ENCODE data around the gene CDK9. TPM values are rescaled to one million over a fixed set of nuclear protein-coding genes. Genes with fewer than 3 reads are reported as not detected.

Gene CDK9
- total RNA-seq, 2 experiments from 2014 or later: 80.0 to 136 TPM

DNA sequence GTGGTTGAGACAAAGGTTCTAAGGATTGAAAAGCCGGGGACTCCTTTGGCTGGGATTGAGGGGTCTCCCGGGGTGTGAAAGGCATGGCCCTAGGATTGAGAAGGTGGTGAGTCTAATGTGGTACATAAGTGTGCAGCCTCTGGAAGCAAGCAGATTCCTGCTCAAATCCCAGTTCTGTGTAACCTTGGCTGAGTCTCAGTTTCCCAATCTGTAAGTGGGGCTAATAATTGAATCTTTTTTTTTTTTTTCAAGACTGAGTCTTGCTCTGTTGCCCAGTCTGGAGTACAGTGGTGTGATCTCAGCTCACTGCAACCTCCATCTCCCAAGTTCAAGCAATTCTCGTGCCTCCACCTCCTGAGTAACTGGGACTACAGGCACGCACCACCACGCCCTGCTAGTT, 13.2 kb upstream of the CDK9 start:
- no peak overlapping the region for H2AFZ ChIP-seq (ENCODE audit: low read length)
- H3K27ac ChIP-seq (ENCODE audit: low read depth, low read length, poor library complexity, severe bottlenecking): peak overlapping the region; percentile 27
- peaks cover 55% of the 10 kb centered on the region for H3K36me3 ChIP-seq (ENCODE audit: insufficient read depth, low read length)
- TF ChIP-seq EZH2phosphoT487 (IDR thresholded peaks at IDR 0.05; ENCODE audit: borderline replicate concordance, low read depth, low read length): no peak
- TF ChIP-seq, protein P1, sequence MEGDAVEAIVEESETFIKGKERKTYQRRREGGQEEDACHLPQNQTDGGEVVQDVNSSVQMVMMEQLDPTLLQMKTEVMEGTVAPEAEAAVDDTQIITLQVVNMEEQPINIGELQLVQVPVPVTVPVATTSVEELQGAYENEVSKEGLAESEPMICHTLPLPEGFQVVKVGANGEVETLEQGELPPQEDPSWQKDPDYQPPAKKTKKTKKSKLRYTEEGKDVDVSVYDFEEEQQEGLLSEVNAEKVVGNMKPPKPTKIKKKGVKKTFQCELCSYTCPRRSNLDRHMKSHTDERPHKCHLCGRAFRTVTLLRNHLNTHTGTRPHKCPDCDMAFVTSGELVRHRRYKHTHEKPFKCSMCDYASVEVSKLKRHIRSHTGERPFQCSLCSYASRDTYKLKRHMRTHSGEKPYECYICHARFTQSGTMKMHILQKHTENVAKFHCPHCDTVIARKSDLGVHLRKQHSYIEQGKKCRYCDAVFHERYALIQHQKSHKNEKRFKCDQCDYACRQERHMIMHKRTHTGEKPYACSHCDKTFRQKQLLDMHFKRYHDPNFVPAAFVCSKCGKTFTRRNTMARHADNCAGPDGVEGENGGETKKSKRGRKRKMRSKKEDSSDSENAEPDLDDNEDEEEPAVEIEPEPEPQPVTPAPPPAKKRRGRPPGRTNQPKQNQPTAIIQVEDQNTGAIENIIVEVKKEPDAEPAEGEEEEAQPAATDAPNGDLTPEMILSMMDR (conservative IDR thresholded peaks at IDR 0.05; ENCODE audit: low read length): no peak
- no peak for DNase-seq (ENCODE audit: low spot score)
- no peak overlapping the region for H3K4me2 ChIP-seq (ENCODE audit: low read length)
- peaks cover 43% of the 10 kb centered on the region for H3K79me2 ChIP-seq (ENCODE audit: insufficient read depth, low read depth, low read length)
- peaks cover 68% of the 10 kb centered on the region for H3K4me1 ChIP-seq (ENCODE audit: insufficient read depth, low read length, poor library complexity, severe bottlenecking)
- intact Hi-C loops (cut with micrococcal nuclease; ENCODE audit: unreplicated experiment): no loop called here
- no peaks in the 10 kb centered on the region for H3K9me3 ChIP-seq (ENCODE audit: low read length)
- ChIA-PET POLR2A (no interaction called here), CTCF (ENCODE audit: unreplicated experiment) (no interaction called here)
- no peak overlapping the region for H3K4me3 ChIP-seq (ENCODE audit: low read depth, low read length, poor library complexity, severe bottlenecking)
- no TSS peak for BruUV-seq (replicated peaks)
- 0 out of 2 replicates have a peak, but pooled peaks cover 6% of the 10 kb centered on the region for H4K20me1 ChIP-seq (ENCODE audit: insufficient read depth, low read length)
- no peaks in the 10 kb centered on the region for H3K9me2 ChIP-seq (ENCODE audit: insufficient read depth, low read length)

DNA sequence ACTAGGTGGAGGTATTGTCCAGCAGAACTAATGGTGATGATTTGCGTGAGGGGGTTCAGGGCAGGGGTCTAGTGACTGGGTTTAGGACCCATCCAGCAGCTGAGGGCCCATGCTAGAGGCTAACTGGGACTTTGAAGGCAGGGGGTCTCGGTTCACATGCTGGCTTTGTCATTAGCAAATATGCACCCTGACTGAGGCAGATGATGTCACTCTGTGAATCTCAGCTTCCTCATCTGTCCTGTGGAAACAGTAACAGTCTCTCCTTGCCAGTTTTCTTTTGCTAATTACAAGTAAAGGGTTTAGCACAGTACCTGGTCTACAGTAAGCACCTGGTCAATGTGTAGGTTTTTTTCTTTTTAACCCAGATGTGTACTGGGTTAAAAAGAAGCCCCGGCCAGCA, 12.6 kb upstream of the CDK9 start:
- TSS peak; percentile 33 for BruUV-seq (replicated peaks)
- Histone ChIP-seq H3K9me3 (ENCODE audit: low read length) (no peaks in the 10 kb centered on the region), H4K20me1 (ENCODE audit: insufficient read depth, low read length) (0 out of 2 replicates have a peak, but pooled peaks cover 6% of the 10 kb centered on the region), H3K4me3 (ENCODE audit: low read depth, low read length, poor library complexity, severe bottlenecking) (no peak overlapping the region), H3K36me3 (ENCODE audit: insufficient read depth, low read length) (peaks cover 49% of the 10 kb centered on the region), H2AFZ (ENCODE audit: low read length) (no peak overlapping the region), H3K79me2 (ENCODE audit: insufficient read depth, low read depth, low read length) (peaks cover 48% of the 10 kb centered on the region), H3K4me1 (ENCODE audit: insufficient read depth, low read length, poor library complexity, severe bottlenecking) (peaks cover 61% of the 10 kb centered on the region), H3K9me2 (ENCODE audit: insufficient read depth, low read length) (no peaks in the 10 kb centered on the region), H3K27ac (ENCODE audit: low read depth, low read length, poor library complexity, severe bottlenecking) (peak overlapping the region; percentile 27), H3K4me2 (ENCODE audit: low read length) (no peak overlapping the region)
- CTCF ChIA-PET (ENCODE audit: unreplicated experiment): no interaction called here
- TF ChIP-seq, protein P1 (conservative IDR thresholded peaks at IDR 0.05; ENCODE audit: low read length): no peak
- no peak for TF ChIP-seq EZH2phosphoT487 (IDR thresholded peaks at IDR 0.05; ENCODE audit: borderline replicate concordance, low read depth, low read length)
- no peak for DNase-seq (ENCODE audit: low spot score)
- intact Hi-C loops (cut with micrococcal nuclease; ENCODE audit: unreplicated experiment): no loop called here
- POLR2A ChIA-PET: no interaction called here

DNA sequence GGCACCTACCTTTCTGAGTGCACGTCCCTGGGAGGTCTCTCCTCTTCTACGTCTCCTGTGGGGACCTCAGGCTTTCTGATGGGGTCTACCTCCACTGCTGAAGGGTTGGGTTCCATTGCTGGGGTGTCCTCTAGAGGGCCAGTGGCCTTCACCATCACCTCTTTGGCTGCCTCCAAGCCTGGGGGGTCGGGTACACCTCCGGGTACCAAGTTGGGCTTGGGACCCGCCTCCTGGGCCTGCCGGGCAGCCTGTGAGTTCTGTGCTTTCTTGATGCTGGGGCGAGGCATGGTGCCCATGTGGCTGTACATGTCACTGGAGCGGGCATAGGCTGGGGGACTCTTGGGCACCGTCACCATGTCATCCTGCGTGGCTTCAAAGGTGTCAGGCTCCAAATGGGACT, 11.9 kb upstream of the CDK9 start:
- DNase-seq (ENCODE audit: low spot score): no peak
- CTCF ChIA-PET (ENCODE audit: unreplicated experiment): no interaction called here
- TF ChIP-seq, protein P1 (conservative IDR thresholded peaks at IDR 0.05; ENCODE audit: low read length): no peak
- TF ChIP-seq EZH2phosphoT487 (IDR thresholded peaks at IDR 0.05; ENCODE audit: borderline replicate concordance, low read depth, low read length): no peak
- intact Hi-C loops (cut with micrococcal nuclease; ENCODE audit: unreplicated experiment): no loop called here
- H3K36me3 ChIP-seq (ENCODE audit: insufficient read depth, low read length): peaks cover 47% of the 10 kb centered on the region
- H3K9me3 ChIP-seq (ENCODE audit: low read length): no peaks in the 10 kb centered on the region
- H2AFZ ChIP-seq (ENCODE audit: low read length): no peak overlapping the region
- no TSS peak for BruUV-seq (replicated peaks)
- no peak overlapping the region for H3K4me2 ChIP-seq (ENCODE audit: low read length)
- POLR2A ChIA-PET: no interaction called here
- H4K20me1 ChIP-seq (ENCODE audit: insufficient read depth, low read length): 0 out of 2 replicates have a peak, but pooled peaks cover 6% of the 10 kb centered on the region
- H3K79me2 ChIP-seq (ENCODE audit: insufficient read depth, low read depth, low read length): peaks cover 52% of the 10 kb centered on the region
- H3K27ac ChIP-seq (ENCODE audit: low read depth, low read length, poor library complexity, severe bottlenecking): no peak overlapping the region
- H3K4me1 ChIP-seq (ENCODE audit: insufficient read depth, low read length, poor library complexity, severe bottlenecking): peaks cover 63% of the 10 kb centered on the region
- no peaks in the 10 kb centered on the region for H3K9me2 ChIP-seq (ENCODE audit: insufficient read depth, low read length)
- no peak overlapping the region for H3K4me3 ChIP-seq (ENCODE audit: low read depth, low read length, poor library complexity, severe bottlenecking)
